Measurements from ENCODE around the gene ANKRD12. TPM values are rescaled to one million over a fixed set of nuclear protein-coding genes. Genes with fewer than 3 reads are reported as not detected.

The ANKRD12 gene
- total RNA-seq, 1 experiment from 2014 or later = 23.5 TPM

GRCh38 chr18:9321736-9322135 lies 185.2 kb downstream of the ANKRD12 start (continued):
- TF ChIP-seq ELF1 (IDR thresholded peaks at IDR 0.05; ENCODE audit: borderline replicate concordance, low read depth) (no peak), SRF (IDR thresholded peaks at IDR 0.05; ENCODE audit: low read depth) (no peak), SIN3A (IDR thresholded peaks at IDR 0.05; ENCODE audit: low read depth) (no peak), RAD21 (IDR thresholded peaks at IDR 0.05; ENCODE audit: low read depth) (no peak), CEBPB (IDR thresholded peaks at IDR 0.05; ENCODE audit: low read depth) (no peak), SP1 (IDR thresholded peaks at IDR 0.05; ENCODE audit: low read depth) (no peak)

GRCh38 chr18:9322744-9323143 lies 186.2 kb downstream of the ANKRD12 start:
- Histone ChIP-seq H3K27me3 (ENCODE audit: insufficient read depth, low read length) (no peaks in the 10 kb centered on the region), H3K9ac (ENCODE audit: low read length) (no peak overlapping the region), H4K20me1 (ENCODE audit: insufficient read depth) (no peaks in the 10 kb centered on the region), H3K36me3 (ENCODE audit: control insufficient read depth in 1 of 2, insufficient read depth in 2 of 2, low read length in 2 of 2) (no peaks in the 10 kb centered on the region), H3K27ac (ENCODE audit: low read depth, low read length) (no peak overlapping the region), H3K4me3 (replicated peaks in 1 of 2; ENCODE audit: low read depth in 1 of 2, low read length in 2 of 2) (no peak overlapping the region), H3K9me2 (ENCODE audit: insufficient read depth) (no peaks in the 10 kb centered on the region), H3K9me3 (ENCODE audit: control insufficient read depth in 1 of 2, insufficient read depth in 1 of 2, low read depth in 1 of 2, low read length in 2 of 2) (no peaks in the 10 kb centered on the region), H3K4me1 (ENCODE audit: control insufficient read depth in 1 of 2, insufficient read depth in 2 of 2, low read length in 2 of 2) (no peaks in the 10 kb centered on the region), H2AFZ (ENCODE audit: low read depth, low read length, poor library complexity, severe bottlenecking) (no peak overlapping the region), H3K4me2 (ENCODE audit: low read length) (no peak overlapping the region), H3K79me2 (ENCODE audit: insufficient read depth, low read length) (no peaks in the 10 kb centered on the region)
- CTCF ChIA-PET = no interaction called here
- no TSS peak for BruUV-seq (replicated peaks)
- TF ChIP-seq JUND (IDR thresholded peaks at IDR 0.05) = no peak
- TF ChIP-seq CTCF (IDR thresholded peaks at IDR 0.05 in 2 of 3, conservative IDR thresholded peaks at IDR 0.05 in 1 of 3; ENCODE audit: borderline replicate concordance in 1 of 3, insufficient read depth in 1 of 3, low read depth in 2 of 3, low read length in 2 of 3) = no peak
- TF ChIP-seq REST (IDR thresholded peaks at IDR 0.05; ENCODE audit: low read depth) = no peak
- no peak for TF ChIP-seq EGR1 (IDR thresholded peaks at IDR 0.05; ENCODE audit: low read depth)
- no peak for TF ChIP-seq POLR2AphosphoS5 (IDR thresholded peaks at IDR 0.05; ENCODE audit: low read depth, low read length)
- TF ChIP-seq CBX3 (IDR thresholded peaks at IDR 0.05; ENCODE audit: low read depth) = no peak
- no peak for TF ChIP-seq CEBPB (IDR thresholded peaks at IDR 0.05; ENCODE audit: low read depth)
- no peak for TF ChIP-seq ATF3 (IDR thresholded peaks at IDR 0.05)
- TF ChIP-seq RAD21 (IDR thresholded peaks at IDR 0.05; ENCODE audit: low read depth) = no peak
- POLR2A ChIA-PET = no interaction called here
- DNase-seq (ENCODE audit: low read depth, low spot score) (no peak), ATAC-seq (no peak)
- RAD21 ChIA-PET (ENCODE audit: low non-redundant PET in 1 of 2, low total read pairs in 2 of 2, uncharacterized antibody in 2 of 2, unreplicated experiment in 2 of 2) = no interaction called here
- intact Hi-C loops (cut with micrococcal nuclease) = no loop called here
